HG02981 (cell line): ENCODE data around the gene RBM33.
A peak's percentile ranks its signal among the peaks of the same experiment; 100 is the strongest.

Experiments
- ATAC-seq: cut with Tn5 transposase; IDR thresholded peaks from one replicate; pipeline ENCODE4 v1.9.1; 2021; ENCODE audit warnings: mild to moderate bottlenecking, moderate library complexity; ENCODE audit not compliant: unreplicated experiment

The RBM33 gene

GRCh38 chr7:155791214-155791737, 146.8 kb downstream of the RBM33 start:
- no peak for ATAC-seq

- ATAC-seq = no peak
These were observed 147.4 kb downstream of the RBM33 start for GRCh38 chr7:155791836-155792235.

- ATAC-seq = no peak
These were observed 148.0 kb downstream of the RBM33 start for GRCh38 chr7:155792315-155792960.

- ATAC-seq = no peak
These were observed 148.6 kb downstream of the RBM33 start for GRCh38 chr7:155792999-155793560.

GRCh38 chr7:155793720-155794119, 149.3 kb downstream of the RBM33 start:
- ATAC-seq = no peak

GRCh38 chr7:155794196-155794595, 149.7 kb downstream of the RBM33 start:
- ATAC-seq = no peak

- ATAC-seq = no peak
These were observed 150.9 kb downstream of the RBM33 start for GRCh38 chr7:155795401-155795800.

GRCh38 chr7:155795951-155796350, 151.5 kb downstream of the RBM33 start:
- ATAC-seq = no peak

- ATAC-seq = peak; percentile 63
These were observed 152.2 kb downstream of the RBM33 start for GRCh38 chr7:155796381-155797261.

- ATAC-seq = no peak
These were observed 153.1 kb downstream of the RBM33 start for GRCh38 chr7:155797262-155798250.

GRCh38 chr7:155798673-155799439, 154.4 kb downstream of the RBM33 start:
- ATAC-seq = no peak

GRCh38 chr7:155799514-155799913, 155.1 kb downstream of the RBM33 start:
- ATAC-seq = no peak

- ATAC-seq = no peak
These were observed 155.8 kb downstream of the RBM33 start for GRCh38 chr7:155800301-155800700.

- ATAC-seq = no peak
These were observed 156.3 kb downstream of the RBM33 start for GRCh38 chr7:155800741-155801267.

- no peak for ATAC-seq
These were observed 157.8 kb downstream of the RBM33 start for GRCh38 chr7:155802291-155802690.

- no peak for ATAC-seq
These were observed 158.5 kb downstream of the RBM33 start for GRCh38 chr7:155802906-155803417.

- no peak for ATAC-seq
These were observed 159.2 kb downstream of the RBM33 start for GRCh38 chr7:155803418-155804376.

- no peak for ATAC-seq
These were observed 160.0 kb downstream of the RBM33 start for GRCh38 chr7:155804431-155804831.
